Spleen (tissue), 11 donors: ENCODE measurements around the gene UTRN. TPM values are rescaled to one million over a fixed set of nuclear protein-coding genes. Genes with fewer than 3 reads are reported as not detected.

ENCODE experiments used
- DNase-seq: peaks from one replicate; pipeline ENCODE4 v3.0.0-alpha.2; 2020
- H3K27ac ChIP-seq, 8 donors: fragments of 200-600 bp; sonication (generic) in 7 of 8; 1 replicate in 4 of 8; 2 replicates in 4 of 8; pipeline versions ENCODE4 v1.5.0 to v1.8.0; 2016 to 2021; ENCODE audit warnings: inconsistent platforms in 4 of 8, mild to moderate bottlenecking in 4 of 8, moderate library complexity in 1 of 8
- H3K27me3 ChIP-seq, 7 donors: fragments of 200-600 bp; sonication (generic) in 6 of 7; replicated peaks in 1 of 7; 1 replicate in 4 of 7; 2 replicates in 3 of 7; pipeline versions ENCODE4 v1.5.0 to v1.8.0; 2016 to 2021; ENCODE audit warnings: inconsistent platforms in 3 of 7, mild to moderate bottlenecking in 1 of 7
- H3K36me3 ChIP-seq, 6 donors: fragments of 200-600 bp; sonication (generic) in 5 of 6; 1 replicate in 4 of 6; 2 replicates in 2 of 6; pipeline versions ENCODE4 v1.5.0 to v1.8.0; 2016 to 2021; ENCODE audit warnings: inconsistent platforms in 2 of 6
- H3K4me1 ChIP-seq, 6 donors: fragments of 200-600 bp; sonication (generic) in 5 of 6; 1 replicate in 3 of 6; 2 replicates in 3 of 6; pipeline versions ENCODE4 v1.5.0 to v1.8.0; 2016 to 2021; ENCODE audit warnings: inconsistent platforms in 3 of 6
- H3K4me3 ChIP-seq, 8 donors: fragments of 200-600 bp; sonication (generic) in 7 of 8; 1 replicate in 4 of 8; 2 replicates in 4 of 8; pipeline versions ENCODE4 v1.5.0 to v1.8.0; 2016 to 2021; ENCODE audit warnings: inconsistent platforms in 4 of 8, mild to moderate bottlenecking in 4 of 8, moderate library complexity in 2 of 8
- H3K9me3 ChIP-seq, 8 donors: fragments of 200-600 bp; sonication (generic) in 7 of 8; 1 replicate in 4 of 8; 2 replicates in 4 of 8; pipeline versions ENCODE4 v1.5.0 to v1.8.0; 2016 to 2021; ENCODE audit warnings: inconsistent platforms in 4 of 8
- CTCF ChIP-seq, 11 experiments: fragments of 200-600 bp in 7 of 11; fragments of 450-650 bp in 4 of 11; sonication (generic) in 4 of 11; IDR thresholded peaks in 8 of 11; conservative IDR thresholded peaks in 3 of 11; 1 replicate in 7 of 11; 2 replicates in 4 of 11; pipeline versions ENCODE4 v1.4.0 to v1.8.0; 2016 to 2021; ENCODE audit warnings: antibody characterized with exemption in 11 of 11, inconsistent platforms in 4 of 11, mild to moderate bottlenecking in 1 of 11
- POLR2A ChIP-seq, 3 donors: fragments of 450-650 bp; IDR thresholded peaks; one replicate each; pipeline ENCODE4 v1.5.1; 2017; ENCODE audit warnings: antibody characterized with exemption in 3 of 3, mild to moderate bottlenecking in 1 of 3
- POLR2AphosphoS5 ChIP-seq, 3 donors: sonication (generic); formaldehyde crosslinking; IDR thresholded peaks; one replicate each; pipeline ENCODE4 v1.5.1; 2017; ENCODE audit warnings: antibody characterized with exemption in 3 of 3
- WGBS, 5 donors: extraction: QIAGEN DNeasy Blood & Tissue Kit in 3 of 5; methylation state at CpG; one replicate each; pipeline versions ENCODE4 v1.1.5 to v1.1.7; 2013 to 2018; 5-methylcytosine and 5-hydroxymethylcytosine counted together
- intact Hi-C: fragments of 100-400 bp; cut with DNase I; formaldehyde crosslinking; loops from one replicate; pipeline ENCODE4 v1.15.0; 2023; ENCODE audit warnings: low total_unique reads
- polyA plus RNA-seq, 3 donors: library from polyadenylated mRNA; stranded (reverse); fragments of 200-250 nt; gene quantifications; one replicate each; pipeline ENCODE4 v1.2.1, GENCODE V29; 2013
- total RNA-seq, 7 donors: library from RNA; depleted of rRNA in 3 of 7; stranded (reverse); fragments of >200 nt in 3 of 7; fragmentation: NEBNext Ultra II Directional in 4 of 7; extraction: Animal tissue kit (Norgen Biotek cat#: 25700) in 4 of 7; gene quantifications; one replicate each; pipeline versions ENCODE4 v1.1.0 to v1.2.1, GENCODE V29; 2016 to 2021
- donor health status: healthy with polysubstance abuse.
- donor health status: DM: no; HTN: no; CAD: no; lungs with moderate emphysema.
- donor health status: DM: no; HTN: no; CAD: no.
- donor health status: Bipolar disorder and iron deficiency.
- donor health status: healthy.
- donor health status: DM: no; HTN: no; CAD: no.
- donor health status: DM: yes; HTN: yes; CAD: no.

The UTRN gene
- total and polyA plus RNA-seq, 10 donors = 15.4 to 539 (median 364) TPM

GRCh38 chr6:144334150-144334708 lies 49.1 kb downstream of the UTRN start:
- Histone ChIP-seq H3K4me3 (peak overlapping the region in 5 of 8 donors; percentile 1 to 59 (median 14)), H3K27me3 (no peaks in the 10 kb centered on the region), H3K4me1 (peaks cover 28 to 93% (median 69%) of the 10 kb centered on the region in 6 donors), H3K36me3 (no peaks in the 10 kb centered on the region), H3K9me3 (no peaks in the 10 kb centered on the region), H3K27ac (peak overlapping the region; percentile 61 to 89 (median 80))
- TF ChIP-seq CTCF (IDR thresholded peaks at IDR 0.05 in 8 of 11, conservative IDR thresholded peaks at IDR 0.05 in 3 of 11) (no peak), POLR2AphosphoS5 (IDR thresholded peaks at IDR 0.05) (peak in 2 of 3 donors; percentile 67 to 81), POLR2A (IDR thresholded peaks at IDR 0.05) (no peak)
- DNase-seq = peak; percentile 90
- intact Hi-C loops = loop anchor here (10.0 kb wide), 1 partner anchor 49 kb away; the partner anchor contains the start of gene UTRN
- WGBS, 5 donors = 6 to 19% (median 11%) methylated on average over 12 of the region's 12 CpGs

Other genes starting within 250 kb of the UTRN start
- gene SF3B5, start 189.8 kb upstream of the UTRN start, total RNA-seq = 100 to 1,000 TPM in 3 of 7 donors, 10 to 100 TPM in 4; 80.1 to 153 (median 89.6) TPM
- gene SF3B5, start 189.8 kb upstream of the UTRN start, polyA plus RNA-seq = 100 to 1,000 TPM; 172 to 236 (median 189) TPM
- 10 to 100 TPM; 34.8 to 76.0 (median 52.0) TPM for gene STX11, start 134.8 kb upstream of the UTRN start, total RNA-seq
- 10 to 100 TPM in 1 of 3 donors, 1 to 10 TPM in 2; 5.9 to 14.4 (median 9.3) TPM for gene STX11, start 134.8 kb upstream of the UTRN start, polyA plus RNA-seq